ENCODE data around the gene KRTAP24-1. TPM values are rescaled to one million over a fixed set of nuclear protein-coding genes. Genes with fewer than 3 reads are reported as not detected.

Gene KRTAP24-1
- total RNA-seq, 1 experiment from 2014 or later: not detected

- no peaks in the 10 kb centered on the region for H3K27me3 ChIP-seq (replicated peaks; ENCODE audit: control insufficient read depth, insufficient read depth, low read length)
- CTCF ChIA-PET: no interaction called here
- Mint-ChIP-seq H3K36me3 (ENCODE audit: insufficient read depth, unreplicated experiment) (no peaks in the 10 kb centered on the region), H3K9me3 (ENCODE audit: unreplicated experiment) (no peaks in the 10 kb centered on the region), H3K27ac (ENCODE audit: unreplicated experiment) (no peak overlapping the region), H3K27me3 (ENCODE audit: insufficient read depth, unreplicated experiment) (no peaks in the 10 kb centered on the region), H3K4me3 (ENCODE audit: unreplicated experiment) (no peak overlapping the region), H3K4me1 (ENCODE audit: low read depth, unreplicated experiment) (no peaks in the 10 kb centered on the region)
- H3K4me3 ChIP-seq (ENCODE audit: low read depth, low read length): no peak overlapping the region
- H3K36me3 ChIP-seq (ENCODE audit: control insufficient read depth, insufficient read depth, low read length): no peaks in the 10 kb centered on the region
- no TSS peak for BruUV-seq (replicated peaks)
- intact Hi-C loops (cut with micrococcal nuclease; ENCODE audit: unreplicated experiment): no loop called here
- TF ChIP-seq CTCF (IDR thresholded peaks at IDR 0.05; ENCODE audit: insufficient read depth in 1 of 2, low read depth in 1 of 2, low read length in 1 of 2, severe bottlenecking in 1 of 2, unreplicated experiment in 1 of 2): no peak
- DNase-seq: no peak
- H3K4me1 ChIP-seq: no peaks in the 10 kb centered on the region
- POLR2A ChIA-PET: no interaction called here
- no peaks in the 10 kb centered on the region for H3K9me3 ChIP-seq
Measured at GRCh38 chr21:30251781-30252180, 31.0 kb downstream of the KRTAP24-1 start.

DNA sequence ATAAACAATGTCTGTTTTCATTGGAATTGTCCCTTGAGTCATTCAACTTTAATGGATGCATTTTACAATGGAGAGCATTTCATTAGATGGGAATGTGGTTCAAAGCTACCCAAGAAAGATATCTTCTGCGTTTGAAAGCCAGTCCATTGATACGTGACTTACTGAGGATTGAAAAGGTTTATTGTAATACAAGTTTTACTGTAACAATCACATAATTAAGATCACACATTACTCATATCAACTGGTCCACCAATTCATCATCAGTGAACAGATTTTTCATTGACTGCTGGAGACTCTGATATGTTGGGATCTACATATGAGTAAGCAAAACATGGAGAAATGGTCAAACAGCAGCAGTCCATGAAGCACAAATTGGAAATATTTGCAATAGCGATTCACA, 32.8 kb downstream of the KRTAP24-1 start:
- CTCF ChIA-PET: no interaction called here
- intact Hi-C loops (cut with micrococcal nuclease; ENCODE audit: unreplicated experiment): no loop called here
- no peak for DNase-seq
- H3K9me3 Mint-ChIP-seq (ENCODE audit: unreplicated experiment): no peaks in the 10 kb centered on the region
- TF ChIP-seq CTCF (IDR thresholded peaks at IDR 0.05; ENCODE audit: insufficient read depth in 1 of 2, low read depth in 1 of 2, low read length in 1 of 2, severe bottlenecking in 1 of 2, unreplicated experiment in 1 of 2): no peak
- Histone ChIP-seq H3K36me3 (ENCODE audit: control insufficient read depth, insufficient read depth, low read length) (no peaks in the 10 kb centered on the region), H3K27me3 (replicated peaks; ENCODE audit: control insufficient read depth, insufficient read depth, low read length) (no peaks in the 10 kb centered on the region), H3K9me3 (no peaks in the 10 kb centered on the region), H3K4me3 (ENCODE audit: low read depth, low read length) (no peak overlapping the region), H3K4me1 (no peaks in the 10 kb centered on the region)
- H3K4me3 Mint-ChIP-seq (ENCODE audit: unreplicated experiment): no peak overlapping the region
- H3K4me1 Mint-ChIP-seq (ENCODE audit: low read depth, unreplicated experiment): no peaks in the 10 kb centered on the region
- H3K36me3 Mint-ChIP-seq (ENCODE audit: insufficient read depth, unreplicated experiment): no peaks in the 10 kb centered on the region
- no TSS peak for BruUV-seq (replicated peaks)
- no peaks in the 10 kb centered on the region for H3K27me3 Mint-ChIP-seq (ENCODE audit: insufficient read depth, unreplicated experiment)
- no peak overlapping the region for H3K27ac Mint-ChIP-seq (ENCODE audit: unreplicated experiment)
- POLR2A ChIA-PET: no interaction called here

GRCh38 chr21:30248844-30249243, 33.9 kb downstream of the KRTAP24-1 start:
- no peaks in the 10 kb centered on the region for H3K36me3 Mint-ChIP-seq (ENCODE audit: insufficient read depth, unreplicated experiment)
- TF ChIP-seq CTCF (IDR thresholded peaks at IDR 0.05; ENCODE audit: insufficient read depth in 1 of 2, low read depth in 1 of 2, low read length in 1 of 2, severe bottlenecking in 1 of 2, unreplicated experiment in 1 of 2): no peak
- no peak overlapping the region for H3K4me3 ChIP-seq (ENCODE audit: low read depth, low read length)
- H3K4me3 Mint-ChIP-seq (ENCODE audit: unreplicated experiment): no peak overlapping the region
- H3K36me3 ChIP-seq (ENCODE audit: control insufficient read depth, insufficient read depth, low read length): no peaks in the 10 kb centered on the region
- no peaks in the 10 kb centered on the region for H3K9me3 ChIP-seq
- H3K27me3 Mint-ChIP-seq (ENCODE audit: insufficient read depth, unreplicated experiment): no peaks in the 10 kb centered on the region
- no peaks in the 10 kb centered on the region for H3K9me3 Mint-ChIP-seq (ENCODE audit: unreplicated experiment)
- no peak for DNase-seq
- H3K27me3 ChIP-seq (replicated peaks; ENCODE audit: control insufficient read depth, insufficient read depth, low read length): no peaks in the 10 kb centered on the region
- BruUV-seq (replicated peaks): no TSS peak
- intact Hi-C loops (cut with micrococcal nuclease; ENCODE audit: unreplicated experiment): no loop called here
- peaks cover 5% of the 10 kb centered on the region; the same call in 1 of the 2 replicates for H3K4me1 ChIP-seq
- H3K4me1 Mint-ChIP-seq (ENCODE audit: low read depth, unreplicated experiment): no peaks in the 10 kb centered on the region
- CTCF ChIA-PET: no interaction called here
- H3K27ac Mint-ChIP-seq (ENCODE audit: unreplicated experiment): no peak overlapping the region
- POLR2A ChIA-PET: no interaction called here

Data from Caco-2 (cell line).